DOHH2 (cell line): ENCODE results near the gene KCNH3.
"Not testable (repeated sequence)": the region's sequence is repeated elsewhere in the genome, so short reads cannot be mapped to it uniquely, and the experiment has no call there.

ENCODE experiments used
- H3F3A ChIP-seq: fragments of 200-600 bp; sonication (generic), shearing (Covaris generic); 2 replicates; pipeline ENCODE4 v1.6.0; 2016; ENCODE audit warnings: antibody characterized with exemption, mild to moderate bottlenecking; ENCODE audit not compliant: control insufficient read depth, insufficient read depth
- H3K27ac ChIP-seq: fragments of 200-600 bp; sonication (generic); 2 replicates; pipeline ENCODE4 v1.5.1; 2014; ENCODE audit warnings: low read depth, mild to moderate bottlenecking, low read length, moderate library complexity
- H3K27me3 ChIP-seq: fragments of 200-600 bp; sonication (generic); 2 replicates; pipeline ENCODE4 v1.6.1; 2014; ENCODE audit warnings: mild to moderate bottlenecking, low read length, mixed read lengths; ENCODE audit not compliant: control insufficient read depth
- H3K36me3 ChIP-seq: fragments of 200-600 bp; sonication (generic); 2 replicates; pipeline ENCODE4 v1.6.1; 2014; ENCODE audit warnings: mild to moderate bottlenecking, low read length, moderate library complexity, mixed read lengths; ENCODE audit not compliant: control insufficient read depth
- H3K4me1 ChIP-seq: fragments of 200-600 bp; sonication (generic); 2 replicates; pipeline ENCODE4 v1.6.1; 2014; ENCODE audit warnings: mild to moderate bottlenecking, low read length, mixed read lengths; ENCODE audit not compliant: control insufficient read depth
- H3K4me2 ChIP-seq: fragments of 200-600 bp; sonication (generic); 2 replicates; pipeline ENCODE4 v1.6.0; 2014; ENCODE audit warnings: mild to moderate bottlenecking, low read length, moderate library complexity
- H3K4me3 ChIP-seq: fragments of 200-600 bp; sonication (generic); 2 replicates; pipeline ENCODE4 v1.5.1; 2014; ENCODE audit warnings: mild to moderate bottlenecking, low read length, mixed read lengths
- H3K79me2 ChIP-seq: fragments of 200-600 bp; sonication (generic); 2 replicates; pipeline ENCODE4 v1.6.1; 2014; ENCODE audit warnings: mild to moderate bottlenecking, low read length, mixed read lengths; ENCODE audit not compliant: control insufficient read depth
- H3K9me2 ChIP-seq: fragments of 200-600 bp; sonication (generic); replicated peaks from 2 replicates; pipeline ENCODE4 v1.6.1; 2014; ENCODE audit warnings: mild to moderate bottlenecking, low read length, mixed read lengths; ENCODE audit not compliant: control insufficient read depth
- H3K9me3 ChIP-seq: fragments of 200-600 bp; sonication (generic); 2 replicates; pipeline ENCODE4 v1.6.1; 2014; ENCODE audit warnings: antibody characterized with exemption, low read length, mixed read lengths; ENCODE audit not compliant: control insufficient read depth, insufficient read depth
- H4K20me1 ChIP-seq: fragments of 200-600 bp; sonication (generic); 2 replicates; pipeline ENCODE4 v1.6.0; 2014; ENCODE audit warnings: low read depth, mild to moderate bottlenecking, antibody characterized with exemption, low read length, moderate library complexity; ENCODE audit not compliant: control insufficient read depth, insufficient read depth
- CTCF ChIP-seq: fragments of 200-600 bp; sonication (generic); IDR thresholded peaks from one replicate; pipeline ENCODE4 v1.5.1; 2014; ENCODE audit warnings: antibody characterized with exemption, mild to moderate bottlenecking, low read depth, low read length; ENCODE audit not compliant: poor library complexity, severe bottlenecking
- EZH2phosphoT487 ChIP-seq: fragments of 200-600 bp; sonication (generic); IDR thresholded peaks from 2 replicates; pipeline ENCODE4 v1.6.1; 2017; ENCODE audit warnings: borderline replicate concordance, mild to moderate bottlenecking, antibody characterized with exemption, low read length, moderate library complexity, mixed read lengths

Gene KCNH3

GRCh38 chr12:49531745-49532144 lies 7.1 kb upstream of the KCNH3 start:
- Histone ChIP-seq H3K79me2 (no peaks in the 10 kb centered on the region), H3K36me3 (peaks cover 5% of the 10 kb centered on the region), H3K27ac (no peak overlapping the region), H3K27me3 (no peaks in the 10 kb centered on the region), H3K9me2 (no peaks in the 10 kb centered on the region), H3K4me3 (no peak overlapping the region), H3F3A (peaks cover 14% of the 10 kb centered on the region), H3K4me2 (no peak overlapping the region), H3K4me1 (peaks cover 18% of the 10 kb centered on the region), H3K9me3 (no peaks in the 10 kb centered on the region), H4K20me1 (no peaks in the 10 kb centered on the region)
- TF ChIP-seq EZH2phosphoT487 (no peak), CTCF (no peak)

- Histone ChIP-seq H3K27me3 (no peaks in the 10 kb centered on the region), H3K4me1 (peaks cover 27% of the 10 kb centered on the region), H3K79me2 (no peaks in the 10 kb centered on the region), H3K9me3 (no peaks in the 10 kb centered on the region), H3K4me3 (no peak overlapping the region), H3K9me2 (no peaks in the 10 kb centered on the region), H3K4me2 (no peak overlapping the region), H3K27ac (no peak overlapping the region), H3K36me3 (no peaks in the 10 kb centered on the region), H4K20me1 (no peaks in the 10 kb centered on the region), H3F3A (peaks cover 23% of the 10 kb centered on the region)
- TF ChIP-seq EZH2phosphoT487 (no peak), CTCF (no peak)
Observed at GRCh38 chr12:49533331-49533730, 5.5 kb upstream of the KCNH3 start.

- not testable (repeated sequence) for H3K4me3 ChIP-seq, H3K9me2 ChIP-seq, H4K20me1 ChIP-seq, H3K27ac ChIP-seq, H3K9me3 ChIP-seq, H3K4me2 ChIP-seq, H3K36me3 ChIP-seq, H3K27me3 ChIP-seq, H3K79me2 ChIP-seq
- peaks cover 23% of the 10 kb centered on the region for H3F3A ChIP-seq
- H3K4me1 ChIP-seq, result peaks cover 27% of the 10 kb centered on the region
Observed at GRCh38 chr12:49534122-49534521, 4.7 kb upstream of the KCNH3 start.

- Histone ChIP-seq H3K9me3 (no peaks in the 10 kb centered on the region), H3K4me3 (no peak overlapping the region), H3K27me3 (peaks cover 5% of the 10 kb centered on the region), H3K27ac (no peak overlapping the region), H3K79me2 (no peaks in the 10 kb centered on the region), H3K4me1 (peaks cover 33% of the 10 kb centered on the region), H3K9me2 (no peaks in the 10 kb centered on the region), H3K36me3 (no peaks in the 10 kb centered on the region), H4K20me1 (no peaks in the 10 kb centered on the region), H3K4me2 (no peak overlapping the region), H3F3A (peaks cover 23% of the 10 kb centered on the region)
- TF ChIP-seq CTCF, result no peak
- TF ChIP-seq EZH2phosphoT487, result no peak
Observed at GRCh38 chr12:49534731-49535278, 4.0 kb upstream of the KCNH3 start.
